Lower lobe of right lung (tissue), 2 donors: ENCODE data around the gene BATF3. TPM values are rescaled to one million over a fixed set of nuclear protein-coding genes. Genes with fewer than 3 reads are reported as not detected.

Source experiments
- ATAC-seq, 2 donors: fragments of 200-7000 bp; cut with Tn5 transposase; one replicate each; pipeline ENCODE4 v1.9.1; 2020 to 2022; ENCODE audit warnings: mild to moderate bottlenecking in 2 of 2, moderate library complexity in 2 of 2
- DNase-seq: peaks from one replicate; pipeline ENCODE4 v3.0.0-alpha.2; 2020
- H3K27ac ChIP-seq: fragments of 200-600 bp; one replicate; pipeline ENCODE4 v1.8.0; 2022
- H3K27me3 ChIP-seq: fragments of 200-600 bp; one replicate; pipeline ENCODE4 v1.8.0; 2022; ENCODE audit warnings: low read depth
- H3K36me3 ChIP-seq: fragments of 200-600 bp; one replicate; pipeline ENCODE4 v1.8.0; 2022; ENCODE audit warnings: mild to moderate bottlenecking
- H3K4me1 ChIP-seq: fragments of 200-600 bp; one replicate; pipeline ENCODE4 v1.8.0; 2022
- H3K4me3 ChIP-seq: fragments of 200-600 bp; one replicate; pipeline ENCODE4 v1.8.0; 2022; ENCODE audit warnings: mild to moderate bottlenecking
- H3K9me3 ChIP-seq: fragments of 200-600 bp; one replicate; pipeline ENCODE4 v1.8.0; 2022
- intact Hi-C: fragments of 100-400 bp; cut with DNase I; formaldehyde crosslinking; loops from one replicate; pipeline ENCODE4 v1.11.0; 2022
- total RNA-seq: library from RNA; stranded (reverse); fragmentation: NEBNext Ultra II Directional; extraction: Animal tissue kit (Norgen Biotek cat#: 25700); gene quantifications from one replicate; pipeline ENCODE4 v1.2.1, GENCODE V29; 2021
- TF ChIP-seq, protein P1 (sequence below): fragments of 200-600 bp; IDR thresholded peaks from one replicate; pipeline ENCODE4 v1.8.0; 2022; ENCODE audit warnings: antibody characterized with exemption, mild to moderate bottlenecking
- donor health status: DM: no; HTN: yes; CAD: no; lungs with severe emphysema.

Gene BATF3
- total RNA-seq, 1 donor from 2014 or later, result 12.8 TPM

DNA sequence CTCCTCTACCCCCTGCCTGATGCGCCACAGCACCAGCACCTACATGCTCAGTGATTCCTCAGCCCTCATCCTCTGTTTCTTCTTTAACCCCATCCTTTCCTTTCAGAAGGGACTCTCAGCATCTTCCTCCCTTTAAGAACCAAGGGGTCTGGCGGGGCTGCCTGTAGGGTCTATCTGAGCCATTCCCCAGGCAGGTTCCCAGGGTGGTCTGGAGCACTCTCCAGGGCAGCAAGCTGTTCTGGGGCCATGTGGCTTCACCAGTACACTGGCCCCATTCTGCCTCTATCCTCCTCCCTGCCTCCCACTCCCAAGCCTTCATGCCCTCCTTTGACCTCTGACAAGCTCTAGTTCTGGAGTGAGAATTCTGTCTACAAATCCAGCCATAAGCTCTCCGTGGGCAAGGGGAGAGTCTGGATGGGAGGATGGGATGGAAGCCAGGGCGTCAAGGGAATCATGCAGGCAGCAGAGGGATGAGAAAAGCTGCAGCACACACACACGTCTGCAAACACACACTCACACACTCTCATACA, 10.4 kb downstream of the BATF3 start:
- TF ChIP-seq, protein P1, sequence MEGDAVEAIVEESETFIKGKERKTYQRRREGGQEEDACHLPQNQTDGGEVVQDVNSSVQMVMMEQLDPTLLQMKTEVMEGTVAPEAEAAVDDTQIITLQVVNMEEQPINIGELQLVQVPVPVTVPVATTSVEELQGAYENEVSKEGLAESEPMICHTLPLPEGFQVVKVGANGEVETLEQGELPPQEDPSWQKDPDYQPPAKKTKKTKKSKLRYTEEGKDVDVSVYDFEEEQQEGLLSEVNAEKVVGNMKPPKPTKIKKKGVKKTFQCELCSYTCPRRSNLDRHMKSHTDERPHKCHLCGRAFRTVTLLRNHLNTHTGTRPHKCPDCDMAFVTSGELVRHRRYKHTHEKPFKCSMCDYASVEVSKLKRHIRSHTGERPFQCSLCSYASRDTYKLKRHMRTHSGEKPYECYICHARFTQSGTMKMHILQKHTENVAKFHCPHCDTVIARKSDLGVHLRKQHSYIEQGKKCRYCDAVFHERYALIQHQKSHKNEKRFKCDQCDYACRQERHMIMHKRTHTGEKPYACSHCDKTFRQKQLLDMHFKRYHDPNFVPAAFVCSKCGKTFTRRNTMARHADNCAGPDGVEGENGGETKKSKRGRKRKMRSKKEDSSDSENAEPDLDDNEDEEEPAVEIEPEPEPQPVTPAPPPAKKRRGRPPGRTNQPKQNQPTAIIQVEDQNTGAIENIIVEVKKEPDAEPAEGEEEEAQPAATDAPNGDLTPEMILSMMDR, result no peak
- H3K9me3 ChIP-seq, result no peaks in the 10 kb centered on the region
- intact Hi-C loops, result no loop called here
- DNase-seq (no peak), ATAC-seq (no peak)
- peaks cover 9% of the 10 kb centered on the region for H3K4me1 ChIP-seq
- H3K36me3 ChIP-seq, result no peaks in the 10 kb centered on the region
- H3K27me3 ChIP-seq, result peaks cover 3% of the 10 kb centered on the region
- no peak overlapping the region for H3K27ac ChIP-seq
- H3K4me3 ChIP-seq, result no peak overlapping the region

DNA sequence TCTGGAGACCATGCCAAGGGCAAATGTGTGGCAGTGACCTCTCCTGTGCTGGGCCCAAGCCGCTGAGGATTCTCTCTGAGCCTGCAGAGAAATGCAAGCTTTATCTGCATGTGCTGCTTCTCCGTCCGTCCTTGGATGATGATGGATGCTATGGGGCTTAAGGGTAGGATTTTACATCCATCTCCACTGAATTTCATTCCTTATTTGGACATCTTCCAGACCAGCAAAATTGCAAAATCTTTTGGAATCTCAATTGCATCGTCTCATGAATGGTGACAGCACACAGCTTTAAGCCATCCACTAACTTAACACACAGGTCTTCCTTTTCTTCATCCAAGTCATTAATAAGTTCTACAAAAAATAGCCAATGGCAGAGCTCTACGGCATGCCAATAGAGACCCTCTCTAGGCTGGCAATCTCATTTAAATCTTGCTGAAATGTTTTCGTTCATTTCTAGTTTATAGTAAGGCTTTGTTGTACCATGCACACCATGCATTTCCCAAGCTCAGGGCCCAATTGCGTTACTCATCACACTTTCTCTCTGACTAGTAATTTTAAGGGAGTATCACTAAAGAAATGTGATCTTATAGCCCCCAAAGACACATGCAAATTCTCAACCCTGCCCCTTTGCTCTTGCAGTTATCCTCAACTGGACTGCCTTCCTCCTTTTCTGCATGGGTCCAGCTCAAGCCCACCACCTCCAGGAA, 11.1 kb downstream of the BATF3 start:
- intact Hi-C loops, result no loop called here
- TF ChIP-seq, protein P1, result no peak
- Histone ChIP-seq H3K9me3 (no peaks in the 10 kb centered on the region), H3K4me3 (no peak overlapping the region), H3K36me3 (no peaks in the 10 kb centered on the region), H3K4me1 (peaks cover 16% of the 10 kb centered on the region), H3K27ac (no peak overlapping the region), H3K27me3 (peaks cover 3% of the 10 kb centered on the region)
- DNase-seq (no peak), ATAC-seq (no peak)

DNA sequence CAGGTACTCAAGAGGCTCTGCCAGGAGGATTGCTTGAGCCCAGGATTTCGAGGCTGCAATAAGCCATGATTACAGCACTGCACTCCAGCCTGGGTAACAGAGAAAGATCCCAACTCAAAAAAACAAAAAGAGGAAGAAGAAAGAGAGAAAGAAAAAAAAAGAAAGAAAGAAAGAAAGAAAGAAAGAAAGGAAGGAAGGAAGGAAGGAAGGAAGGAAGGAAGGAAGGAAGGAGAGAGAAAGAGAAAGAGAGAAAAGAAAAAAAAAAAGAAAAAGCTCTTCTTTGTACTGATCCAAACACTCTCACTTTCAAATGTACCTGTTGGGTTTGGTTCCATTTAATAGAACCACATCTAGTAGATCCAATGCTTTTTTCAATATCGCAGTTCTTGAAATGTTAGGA, 11.8 kb downstream of the BATF3 start:
- H3K4me1 ChIP-seq, result peaks cover 19% of the 10 kb centered on the region
- intact Hi-C loops, result no loop called here
- H3K4me3 ChIP-seq, result no peak overlapping the region
- ATAC-seq, result no peak
- H3K9me3 ChIP-seq, result no peaks in the 10 kb centered on the region
- no peaks in the 10 kb centered on the region for H3K36me3 ChIP-seq
- H3K27me3 ChIP-seq, result peaks cover 3% of the 10 kb centered on the region
- TF ChIP-seq, protein P1, result no peak
- H3K27ac ChIP-seq, result no peak overlapping the region
- no peak for DNase-seq

DNA sequence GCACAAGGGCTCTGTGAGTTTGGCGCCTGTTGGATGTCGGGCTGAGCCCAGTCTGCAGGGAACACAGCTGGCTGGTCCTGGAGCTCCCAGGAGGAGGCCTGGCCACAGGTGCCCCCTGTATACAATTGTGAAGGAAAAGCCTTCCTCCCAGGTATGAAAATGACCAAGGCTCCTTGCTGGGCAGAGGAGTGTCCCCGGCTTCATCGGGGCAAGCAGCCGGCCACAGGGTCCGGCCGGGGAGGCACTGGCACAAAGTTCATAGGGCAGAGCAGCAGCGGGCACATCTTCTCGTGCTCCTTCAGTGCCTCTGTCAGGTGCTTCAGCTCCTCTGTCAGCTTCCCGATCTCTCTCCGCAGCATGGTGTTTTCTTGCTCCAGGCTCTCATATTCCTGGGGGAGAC, 13.0 kb downstream of the BATF3 start:
- DNase-seq, result no peak
- peaks cover 3% of the 10 kb centered on the region for H3K27me3 ChIP-seq
- H3K36me3 ChIP-seq, result no peaks in the 10 kb centered on the region
- H3K9me3 ChIP-seq, result no peaks in the 10 kb centered on the region
- H3K27ac ChIP-seq, result no peak overlapping the region
- TF ChIP-seq, protein P1, result no peak
- ATAC-seq, result no peak
- peaks cover 19% of the 10 kb centered on the region for H3K4me1 ChIP-seq
- intact Hi-C loops, result no loop called here
- H3K4me3 ChIP-seq, result no peak overlapping the region

DNA sequence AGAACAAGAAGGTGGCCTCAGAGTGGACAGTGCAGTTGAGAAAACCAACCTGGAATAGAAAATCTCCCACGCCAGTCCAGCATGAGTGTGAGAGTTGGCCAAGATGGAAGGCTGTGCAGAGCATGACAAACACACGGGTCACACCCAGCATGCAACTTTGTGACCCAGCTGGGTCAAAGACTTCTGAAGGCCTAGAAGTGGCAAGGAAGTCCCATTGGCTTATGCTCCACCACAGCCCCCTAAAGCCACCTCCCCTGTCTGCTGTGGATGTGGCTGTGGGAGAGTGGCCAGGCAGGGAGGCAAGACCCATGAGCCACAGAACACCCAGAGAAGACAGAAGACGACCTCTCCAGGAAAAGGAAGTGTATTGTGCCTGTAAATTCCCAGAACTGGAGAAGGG, 13.6 kb downstream of the BATF3 start:
- no peaks in the 10 kb centered on the region for H3K27me3 ChIP-seq
- H3K27ac ChIP-seq, result no peak overlapping the region
- TF ChIP-seq, protein P1, result no peak
- H3K36me3 ChIP-seq, result no peaks in the 10 kb centered on the region
- H3K4me1 ChIP-seq, result peaks cover 19% of the 10 kb centered on the region
- H3K9me3 ChIP-seq, result no peaks in the 10 kb centered on the region
- intact Hi-C loops, result no loop called here
- ATAC-seq (no peak), DNase-seq (no peak)
- no peak overlapping the region for H3K4me3 ChIP-seq
